ENCODE results near the gene MATK.

The MATK gene

DNA sequence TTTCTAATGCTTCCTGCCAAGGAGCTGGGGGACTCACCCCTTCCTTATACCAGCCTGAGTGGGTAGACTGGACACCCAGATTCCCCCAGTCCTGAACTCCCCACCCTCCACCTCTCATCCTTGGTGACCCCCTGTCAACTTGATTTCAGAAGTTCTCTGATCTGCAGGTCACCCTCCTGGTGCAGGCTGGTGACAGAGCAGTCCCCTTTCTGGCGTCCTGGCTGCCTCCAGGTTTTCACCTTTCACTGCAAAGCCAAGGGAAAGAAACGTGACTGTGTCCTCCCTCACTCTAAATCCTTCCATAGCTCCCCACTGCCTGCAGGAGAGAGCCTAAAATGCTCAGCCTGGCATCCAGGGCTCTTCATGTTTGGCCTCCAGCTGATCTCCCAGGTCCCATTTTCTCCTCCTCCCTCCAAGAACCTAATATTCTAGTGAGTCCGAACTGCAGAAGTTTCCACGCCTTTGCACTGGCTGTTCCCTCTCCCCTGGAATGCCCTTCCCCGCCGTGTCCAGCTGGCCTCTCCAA lies 4.1 kb upstream of the MATK start:
- no peak for DNase-seq (ENCODE audit: low read depth)
- H3K4me3 ChIP-seq (replicated peaks; ENCODE audit: low read depth, low read length) = no peak overlapping the region
- TF ChIP-seq, protein P1, sequence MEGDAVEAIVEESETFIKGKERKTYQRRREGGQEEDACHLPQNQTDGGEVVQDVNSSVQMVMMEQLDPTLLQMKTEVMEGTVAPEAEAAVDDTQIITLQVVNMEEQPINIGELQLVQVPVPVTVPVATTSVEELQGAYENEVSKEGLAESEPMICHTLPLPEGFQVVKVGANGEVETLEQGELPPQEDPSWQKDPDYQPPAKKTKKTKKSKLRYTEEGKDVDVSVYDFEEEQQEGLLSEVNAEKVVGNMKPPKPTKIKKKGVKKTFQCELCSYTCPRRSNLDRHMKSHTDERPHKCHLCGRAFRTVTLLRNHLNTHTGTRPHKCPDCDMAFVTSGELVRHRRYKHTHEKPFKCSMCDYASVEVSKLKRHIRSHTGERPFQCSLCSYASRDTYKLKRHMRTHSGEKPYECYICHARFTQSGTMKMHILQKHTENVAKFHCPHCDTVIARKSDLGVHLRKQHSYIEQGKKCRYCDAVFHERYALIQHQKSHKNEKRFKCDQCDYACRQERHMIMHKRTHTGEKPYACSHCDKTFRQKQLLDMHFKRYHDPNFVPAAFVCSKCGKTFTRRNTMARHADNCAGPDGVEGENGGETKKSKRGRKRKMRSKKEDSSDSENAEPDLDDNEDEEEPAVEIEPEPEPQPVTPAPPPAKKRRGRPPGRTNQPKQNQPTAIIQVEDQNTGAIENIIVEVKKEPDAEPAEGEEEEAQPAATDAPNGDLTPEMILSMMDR (IDR thresholded peaks at IDR 0.05; ENCODE audit: low read length, missing control alignments) = no peak

DNA sequence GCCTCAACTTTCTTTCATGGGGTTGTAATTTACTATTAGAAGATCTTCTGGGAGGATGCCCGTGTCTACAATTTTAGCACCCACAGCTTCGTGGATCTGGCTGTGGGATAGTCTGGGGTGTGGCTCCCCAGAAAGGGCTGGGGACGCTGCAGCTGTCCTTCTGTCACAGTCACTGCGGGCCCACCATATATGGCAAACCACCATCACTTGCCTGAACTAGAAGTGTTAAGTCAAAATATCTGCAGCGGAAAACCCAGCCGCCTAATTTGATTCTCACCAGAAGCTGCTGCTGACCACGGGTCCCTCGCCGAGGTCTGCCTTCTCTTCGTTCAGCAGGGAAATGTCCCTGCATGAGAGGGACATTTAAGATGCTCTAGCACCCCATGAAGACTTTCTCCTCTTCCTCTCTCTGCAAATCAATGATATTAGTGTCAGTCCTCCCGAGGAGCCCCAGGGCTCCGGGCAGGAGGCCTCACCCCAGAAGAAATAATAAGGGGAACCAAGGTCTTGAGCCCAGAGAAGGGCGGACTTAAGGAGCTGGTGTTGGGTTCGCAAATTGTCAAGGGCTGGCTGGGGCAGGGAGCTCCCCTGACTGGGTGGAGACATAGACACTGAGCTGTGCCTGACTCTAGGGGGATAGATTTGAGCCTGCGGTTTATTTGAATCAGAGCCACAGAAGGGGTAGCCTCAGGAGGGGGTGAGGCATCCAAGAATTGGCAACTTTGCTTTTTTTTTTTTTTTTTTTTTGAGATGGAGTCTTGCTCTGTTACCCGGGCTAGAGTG lies 3.0 kb upstream of the MATK start:
- TF ChIP-seq, protein P1 (IDR thresholded peaks at IDR 0.05; ENCODE audit: low read length, missing control alignments) = no peak
- no peak overlapping the region for H3K4me3 ChIP-seq (replicated peaks; ENCODE audit: low read depth, low read length)
- no peak for DNase-seq (ENCODE audit: low read depth)

DNA sequence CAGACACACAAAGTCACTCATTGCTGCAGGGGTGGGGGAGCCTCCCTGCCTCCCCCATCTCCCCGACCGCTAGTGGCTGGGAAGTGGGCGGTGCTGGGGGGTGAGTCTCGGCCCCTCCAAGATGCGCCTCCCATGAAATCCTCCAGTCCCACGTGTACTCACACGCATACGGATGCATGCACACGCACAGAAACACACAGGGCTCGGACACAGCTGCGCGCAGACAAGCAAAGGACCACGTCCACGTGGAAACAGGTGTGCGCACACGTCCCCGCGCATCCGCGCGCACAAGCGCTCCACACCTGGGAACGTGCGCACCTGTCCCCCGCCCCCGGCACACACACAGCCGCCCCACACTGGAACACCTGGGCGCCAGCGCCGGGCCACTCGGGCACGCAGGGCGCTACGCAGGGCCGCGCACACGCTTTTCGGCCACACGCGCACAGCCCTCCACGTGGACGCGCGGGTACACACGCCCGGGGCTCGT lies 687 bp downstream of the MATK start:
- DNase-seq (ENCODE audit: low read depth) = no peak
- TF ChIP-seq, protein P1 (IDR thresholded peaks at IDR 0.05; ENCODE audit: low read length, missing control alignments) = no peak
- H3K4me3 ChIP-seq (replicated peaks; ENCODE audit: low read depth, low read length) = no peak overlapping the region

DNA sequence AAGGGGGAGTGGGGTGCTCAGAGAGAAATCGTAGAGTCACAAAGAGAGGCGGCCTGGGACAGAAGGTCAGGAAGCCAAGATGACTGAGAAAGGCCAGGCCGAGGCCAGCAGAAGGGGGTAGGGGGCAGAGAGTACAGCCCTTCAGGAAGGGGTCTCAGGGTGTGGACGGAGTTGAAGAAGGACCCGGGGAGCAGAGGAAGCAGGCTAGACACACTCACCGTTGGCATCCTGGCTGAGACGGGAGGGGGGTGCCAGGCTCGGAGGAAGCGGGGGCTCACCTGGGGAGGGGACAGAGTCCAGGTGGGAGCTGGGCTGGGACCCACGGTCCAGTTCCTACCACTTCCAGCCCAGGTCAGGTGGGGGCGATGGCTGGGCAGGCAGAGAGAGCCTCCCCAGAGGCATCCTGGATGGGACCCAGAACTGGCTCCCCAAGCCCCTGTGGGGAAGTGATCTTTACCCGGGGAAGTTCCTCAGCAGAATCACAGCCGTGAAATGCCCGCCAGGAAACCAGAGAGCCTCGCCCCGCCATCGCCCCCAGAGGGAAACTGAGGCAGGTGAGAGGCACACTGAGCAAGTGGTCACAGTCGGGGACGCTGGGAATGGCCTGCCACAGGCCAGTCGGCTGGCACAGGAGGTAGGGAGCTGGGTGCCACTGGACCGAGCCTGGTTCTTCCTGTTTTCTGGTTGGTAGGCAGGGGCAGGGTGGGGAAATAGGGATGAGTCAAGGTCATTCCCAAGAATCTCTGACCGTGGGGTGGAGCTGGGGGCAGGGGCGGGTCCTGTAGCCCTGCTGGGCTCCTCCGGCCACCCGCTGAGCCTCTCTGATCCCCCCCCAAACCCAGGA lies 1.4 kb downstream of the MATK start:
- DNase-seq (ENCODE audit: low read depth) = no peak
- TF ChIP-seq, protein P1 (IDR thresholded peaks at IDR 0.05; ENCODE audit: low read length, missing control alignments) = no peak
- no peak overlapping the region for H3K4me3 ChIP-seq (replicated peaks; ENCODE audit: low read depth, low read length)

DNA sequence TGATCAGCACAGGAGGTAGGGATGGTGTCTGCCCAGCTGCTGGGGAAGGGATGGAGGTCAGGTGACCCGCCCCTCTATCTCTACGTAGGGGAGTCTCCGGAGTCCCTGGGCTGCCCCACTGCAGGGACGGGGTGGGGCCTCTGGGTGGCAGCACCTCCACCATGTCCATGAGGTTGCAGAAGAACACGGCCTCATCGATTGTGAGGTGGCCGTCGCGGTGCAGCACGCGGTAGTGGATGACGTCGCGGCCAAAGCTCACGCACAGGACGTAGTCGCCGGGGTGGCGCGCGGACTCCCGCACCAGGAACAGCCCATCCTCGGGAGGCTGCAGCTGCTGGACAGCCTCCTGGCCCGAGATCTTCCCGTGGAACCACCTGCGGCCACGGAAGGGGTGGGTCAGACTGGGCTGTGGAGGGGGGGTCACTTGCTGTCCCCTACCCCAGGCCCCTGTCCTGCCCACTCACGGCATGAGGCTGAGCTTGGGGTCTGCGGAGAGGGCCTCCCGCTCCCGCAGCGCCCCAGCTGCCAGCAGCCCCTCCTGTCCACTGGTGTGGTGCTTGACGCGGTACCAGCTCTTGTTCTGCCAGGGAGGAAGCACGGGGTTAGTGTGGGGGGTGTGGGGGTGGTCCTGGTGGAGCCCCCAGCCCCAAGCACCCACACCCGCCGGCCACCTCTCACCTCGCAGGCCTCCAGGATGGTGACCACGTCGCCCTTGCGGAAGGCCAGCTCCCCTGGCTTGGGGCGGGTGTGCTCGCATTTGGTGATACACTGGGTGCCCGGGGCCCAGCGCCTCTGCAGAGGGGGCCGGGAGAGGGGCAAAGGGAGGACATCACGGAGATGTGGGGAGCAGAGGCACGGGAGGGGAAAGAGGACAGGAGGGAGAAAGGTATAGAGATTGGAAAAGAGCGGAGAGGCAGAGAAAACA lies 2.3 kb downstream of the MATK start:
- H3K4me3 ChIP-seq (replicated peaks; ENCODE audit: low read depth, low read length) = no peak overlapping the region
- TF ChIP-seq, protein P1 (IDR thresholded peaks at IDR 0.05; ENCODE audit: low read length, missing control alignments) = no peak
- DNase-seq (ENCODE audit: low read depth) = no peak

DNA sequence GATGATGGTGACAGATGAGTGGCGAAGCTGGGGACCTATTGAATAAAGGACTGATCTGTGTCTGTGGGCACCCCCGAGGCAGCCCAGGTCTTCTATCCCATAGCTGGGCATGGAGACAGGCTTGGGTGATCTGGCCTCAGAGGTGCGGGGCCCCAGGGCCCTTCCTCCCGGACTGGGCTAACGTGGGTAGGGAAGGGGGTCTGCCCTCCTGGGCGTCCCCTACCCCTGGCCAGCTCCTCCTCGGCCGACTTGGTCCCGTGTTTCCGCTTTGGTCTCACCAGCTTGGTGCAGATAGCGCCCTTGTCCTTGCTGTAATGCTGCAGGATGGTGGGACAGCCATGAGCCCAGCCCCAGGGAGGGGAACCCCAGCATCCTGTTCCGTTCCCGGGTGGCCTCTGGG lies 3.3 kb downstream of the MATK start:
- DNase-seq (ENCODE audit: low read depth) = no peak
- H3K4me3 ChIP-seq (replicated peaks; ENCODE audit: low read depth, low read length) = no peak overlapping the region
- TF ChIP-seq, protein P1 (IDR thresholded peaks at IDR 0.05; ENCODE audit: low read length, missing control alignments) = no peak

All from fibroblast of pulmonary artery (primary cell).